HL-60 (cell line): ENCODE measurements around the gene CMTM8.

Experiments
- CTCF ChIP-seq: IDR thresholded peaks from one replicate; pipeline ENCODE4 v1.5.1; 2011; ENCODE audit warnings: low read length, control low read depth, inconsistent platforms; ENCODE audit not compliant: insufficient read depth
- POLR2AphosphoS5 ChIP-seq: IDR thresholded peaks from 2 replicates; pipeline ENCODE4 v1.6.1; 2012; ENCODE audit warnings: low read depth
- REST ChIP-seq: IDR thresholded peaks from 2 replicates; pipeline ENCODE4 v1.6.1; 2012; ENCODE audit warnings: low read depth; ENCODE audit not compliant: insufficient replicate concordance

DNA sequence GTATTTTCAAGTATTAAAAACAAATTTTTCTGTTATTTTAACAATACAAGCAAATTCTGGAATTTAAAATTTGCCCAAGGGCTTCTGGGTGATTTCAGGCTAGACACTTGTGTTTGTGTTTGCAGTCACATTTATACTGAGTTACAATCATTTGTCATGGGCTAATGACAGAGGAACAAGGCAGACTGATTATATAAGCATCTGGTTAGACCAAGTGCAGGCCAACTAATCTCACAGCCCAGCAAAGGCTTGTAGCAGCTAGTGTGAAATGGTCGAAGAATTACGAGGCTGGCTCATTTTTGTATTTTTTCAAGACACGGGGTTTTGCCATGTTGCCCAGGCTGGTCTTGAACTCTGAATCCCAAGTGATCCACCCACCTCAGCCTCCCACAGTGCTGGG is 52.1 kb downstream of the CMTM8 start:
- TF ChIP-seq CTCF = no peak
- no peak for TF ChIP-seq POLR2AphosphoS5
- no peak for TF ChIP-seq REST
